Measurements from ENCODE around the gene MIPEP. TPM values are rescaled to one million over a fixed set of nuclear protein-coding genes. Genes with fewer than 3 reads are reported as not detected.

The MIPEP gene
- total RNA-seq, 6 donors from 2014 or later: 14.5 to 29.3 (median 19.1) TPM

DNA sequence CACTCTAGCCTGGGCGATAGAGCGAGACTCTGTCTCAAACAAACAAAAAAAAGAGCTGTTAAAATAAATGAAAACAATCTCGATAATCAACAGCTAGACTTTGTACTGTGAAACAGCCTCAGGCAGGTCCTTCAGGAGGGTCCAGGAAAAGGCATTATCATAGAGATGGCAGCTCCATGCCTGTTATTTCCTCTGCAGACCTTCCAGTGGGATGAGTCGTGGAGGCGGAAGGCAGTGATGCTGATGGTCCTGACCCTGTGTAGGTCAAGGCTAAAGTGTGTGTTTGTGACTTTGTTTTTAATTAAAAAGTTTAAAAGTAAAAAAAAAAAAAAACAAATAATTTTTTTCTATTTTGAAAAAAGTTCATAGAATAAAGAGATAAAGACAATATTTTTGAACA lies 201.6 kb downstream of the MIPEP start:
- no peak overlapping the region for H3K27ac ChIP-seq
- H3K9me3 ChIP-seq: peaks cover 3 to 14% (median 6%) of the 10 kb centered on the region in 4 donors
- TF ChIP-seq POLR2AphosphoS5 (IDR thresholded peaks at IDR 0.05): no peak
- no peak overlapping the region for H3K4me3 ChIP-seq
- no peaks in the 10 kb centered on the region for H3K27me3 ChIP-seq
- H3K36me3 ChIP-seq: no peaks in the 10 kb centered on the region
- no peaks in the 10 kb centered on the region for H3K4me1 ChIP-seq
- WGBS, 2 donors: 90 to 94% methylated on average over 5 of the region's 5 CpGs
- no peak for DNase-seq
- no peak for ATAC-seq (ENCODE audit: low FRiP score in 2 of 2)

DNA sequence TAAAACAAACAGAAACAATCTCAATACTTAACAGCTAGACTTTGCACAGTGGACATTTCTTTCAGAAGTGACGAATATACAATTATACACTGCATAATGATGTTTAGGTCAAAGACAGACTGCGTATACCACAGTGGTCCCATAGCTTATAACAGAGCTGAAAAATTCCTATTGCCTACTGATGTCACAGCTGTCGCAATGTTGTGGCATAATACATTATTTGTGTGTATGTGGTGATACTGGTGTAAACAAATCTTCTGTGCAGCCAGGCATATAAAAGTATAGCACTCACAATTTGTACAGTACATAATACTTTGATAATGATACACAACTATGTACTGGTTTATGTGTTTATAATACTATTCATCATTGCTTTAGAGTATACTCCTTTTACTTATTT lies 202.3 kb downstream of the MIPEP start:
- Histone ChIP-seq H3K9me3 (peaks cover 3 to 14% (median 6%) of the 10 kb centered on the region in 4 donors), H3K36me3 (no peaks in the 10 kb centered on the region), H3K27ac (no peak overlapping the region), H3K27me3 (no peaks in the 10 kb centered on the region), H3K4me3 (no peak overlapping the region), H3K4me1 (no peaks in the 10 kb centered on the region)
- ATAC-seq (ENCODE audit: low FRiP score in 2 of 2): no peak
- TF ChIP-seq EP300 (IDR thresholded peaks at IDR 0.05) (no peak), POLR2A (IDR thresholded peaks at IDR 0.05) (no peak), CTCF (IDR thresholded peaks at IDR 0.05) (no peak), POLR2AphosphoS5 (IDR thresholded peaks at IDR 0.05) (no peak)
- WGBS, 2 donors: 91 to 95% methylated on average over 3 of the region's 3 CpGs
- DNase-seq: no peak

- ATAC-seq (ENCODE audit: low FRiP score in 2 of 2) (no peak), DNase-seq (no peak)
- H3K27me3 ChIP-seq: no peaks in the 10 kb centered on the region
- peaks cover 3 to 14% (median 6%) of the 10 kb centered on the region in 4 donors for H3K9me3 ChIP-seq
- H3K4me1 ChIP-seq: no peaks in the 10 kb centered on the region
- no peak overlapping the region for H3K27ac ChIP-seq
- WGBS, 2 donors: 67 to 70% methylated on average over 1 of the region's 1 CpG
- TF ChIP-seq CTCF (IDR thresholded peaks at IDR 0.05): no peak
- no peak for TF ChIP-seq POLR2A (IDR thresholded peaks at IDR 0.05)
- no peak for TF ChIP-seq EP300 (IDR thresholded peaks at IDR 0.05)
- TF ChIP-seq POLR2AphosphoS5 (IDR thresholded peaks at IDR 0.05): no peak
- no peak overlapping the region for H3K4me3 ChIP-seq
- H3K36me3 ChIP-seq: no peaks in the 10 kb centered on the region
Observed at GRCh38 chr13:23685416-23685815, 203.8 kb downstream of the MIPEP start.

DNA sequence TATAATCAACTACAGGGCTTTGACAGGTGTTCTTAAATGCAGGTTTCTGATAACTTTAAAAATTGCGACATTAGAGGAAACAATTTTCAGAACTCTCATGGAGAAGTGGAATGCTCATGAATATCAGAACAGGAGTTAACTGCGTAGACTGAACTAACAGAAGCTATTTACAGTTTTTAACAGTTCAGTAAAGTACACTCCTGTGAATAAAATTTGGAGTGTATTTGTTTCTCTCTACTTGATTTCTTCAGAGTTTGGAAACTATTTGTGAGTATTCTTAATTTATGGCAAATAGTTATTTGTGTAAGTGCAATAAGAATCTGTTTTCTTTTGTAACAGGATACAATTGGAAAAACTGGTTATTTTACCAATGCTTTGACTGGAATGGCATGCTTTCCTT lies 204.6 kb downstream of the MIPEP start:
- TF ChIP-seq CTCF (IDR thresholded peaks at IDR 0.05) (no peak), EP300 (IDR thresholded peaks at IDR 0.05) (no peak), POLR2AphosphoS5 (IDR thresholded peaks at IDR 0.05) (no peak), POLR2A (IDR thresholded peaks at IDR 0.05) (no peak)
- ATAC-seq (ENCODE audit: low FRiP score in 2 of 2): no peak
- no peaks in the 10 kb centered on the region for H3K27me3 ChIP-seq

DNA sequence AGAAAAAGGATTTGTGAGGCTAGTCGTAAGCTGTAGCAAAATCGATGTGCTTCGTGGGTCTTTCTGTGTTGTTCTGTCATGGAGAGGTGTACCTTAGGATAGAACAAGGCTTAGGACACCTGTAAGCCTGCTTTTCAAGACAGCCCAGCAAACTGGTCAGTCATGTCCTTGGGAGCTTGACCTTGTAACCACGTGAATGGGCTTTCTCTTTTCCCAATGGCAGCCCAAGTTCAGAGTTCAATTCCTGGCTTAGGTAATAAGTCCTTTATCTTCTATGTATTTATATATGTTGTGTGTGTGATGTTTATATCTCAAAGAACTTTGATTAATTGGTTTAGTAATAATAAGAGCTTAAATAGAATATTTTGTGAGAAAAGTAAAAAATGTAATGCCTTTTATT lies 206.1 kb downstream of the MIPEP start:
- H3K9me3 ChIP-seq: peaks cover 3 to 14% (median 6%) of the 10 kb centered on the region in 4 donors
- no peak overlapping the region for H3K4me3 ChIP-seq
- ATAC-seq (ENCODE audit: low FRiP score in 2 of 2) (no peak), DNase-seq (no peak)
- no peaks in the 10 kb centered on the region for H3K27me3 ChIP-seq
- 79 to 88% methylated on average over 4 of the region's 4 CpGs for WGBS, 2 donors
- no peaks in the 10 kb centered on the region for H3K36me3 ChIP-seq
- H3K4me1 ChIP-seq: no peaks in the 10 kb centered on the region
- TF ChIP-seq POLR2AphosphoS5 (IDR thresholded peaks at IDR 0.05): no peak
- TF ChIP-seq CTCF (IDR thresholded peaks at IDR 0.05): no peak
- no peak for TF ChIP-seq POLR2A (IDR thresholded peaks at IDR 0.05)
- no peak for TF ChIP-seq EP300 (IDR thresholded peaks at IDR 0.05)
- no peak overlapping the region for H3K27ac ChIP-seq

More for the DNA sequence above, 204.6 kb downstream of the MIPEP start:
- DNase-seq: no peak
- Histone ChIP-seq H3K27ac (no peak overlapping the region), H3K4me3 (no peak overlapping the region), H3K9me3 (peaks cover 3 to 14% (median 6%) of the 10 kb centered on the region in 4 donors), H3K4me1 (no peaks in the 10 kb centered on the region), H3K36me3 (no peaks in the 10 kb centered on the region)
- 92 to 96% methylated on average over 2 of the region's 2 CpGs for WGBS, 2 donors
